Calu3 (cell line): ENCODE data around the gene ABTB2. TPM values are rescaled to one million over a fixed set of nuclear protein-coding genes. Genes with fewer than 3 reads are reported as not detected.

ENCODE experiments used
- BruUV-seq: library from RNA; stranded (reverse); fragments of 400-500 nt; replicated peaks from 2 replicates; lab custom pipeline; 2021; lab: Mats Ljungman, UMichigan
- CTCF ChIA-PET: fragments of 300-600 bp; sonication (Branson Sonifier 250); formaldehyde crosslinking; loops from one replicate; lab custom pipeline; 2022; ENCODE audit warnings: antibody characterized with exemption; lab: Charles Lee
- DNase-seq: peaks from one replicate; pipeline ENCODE4 v3.0.0; 2022
- H3K27ac Mint-ChIP-seq: one replicate; pipeline ENCODE4 v1.8.0; 2022; ENCODE audit warnings: mixed read lengths; ENCODE audit not compliant: unreplicated experiment
- H3K27me3 Mint-ChIP-seq: one replicate; pipeline ENCODE4 v1.8.0; 2022; ENCODE audit warnings: mixed read lengths; ENCODE audit not compliant: unreplicated experiment
- H3K36me3 Mint-ChIP-seq: one replicate; pipeline ENCODE4 v1.8.0; 2022; ENCODE audit warnings: mild to moderate bottlenecking, moderate library complexity, mixed read lengths; ENCODE audit not compliant: insufficient read depth, unreplicated experiment
- H3K4me1 Mint-ChIP-seq: one replicate; pipeline ENCODE4 v1.8.0; 2022; ENCODE audit warnings: mild to moderate bottlenecking, low read depth, mixed read lengths; ENCODE audit not compliant: unreplicated experiment
- H3K4me3 Mint-ChIP-seq: one replicate; pipeline ENCODE4 v1.8.0; 2022; ENCODE audit warnings: mild to moderate bottlenecking, low read depth, moderate library complexity, mixed read lengths; ENCODE audit not compliant: unreplicated experiment
- H3K9me3 Mint-ChIP-seq: one replicate; pipeline ENCODE4 v1.8.0; 2022; ENCODE audit warnings: low read depth, mixed read lengths; ENCODE audit not compliant: unreplicated experiment
- intact Hi-C: fragments of 100-400 bp; cut with micrococcal nuclease; formaldehyde crosslinking; loops from one replicate; pipeline ENCODE4 v1.10.0; 2022; ENCODE audit not compliant: unreplicated experiment
- total RNA-seq: library from RNA; stranded (reverse); gene quantifications from 2 replicates; pipeline ENCODE4 v1.2.3, GENCODE V29; 2022
- TF ChIP-seq, protein P1 (sequence below): fragments of 200-600 bp; IDR thresholded peaks from one replicate; pipeline ENCODE4 v1.8.0; 2022; ENCODE audit warnings: antibody characterized with exemption; ENCODE audit not compliant: unreplicated experiment

Gene ABTB2
- total RNA-seq, 1 experiment from 2014 or later, result 24.8 TPM

DNA sequence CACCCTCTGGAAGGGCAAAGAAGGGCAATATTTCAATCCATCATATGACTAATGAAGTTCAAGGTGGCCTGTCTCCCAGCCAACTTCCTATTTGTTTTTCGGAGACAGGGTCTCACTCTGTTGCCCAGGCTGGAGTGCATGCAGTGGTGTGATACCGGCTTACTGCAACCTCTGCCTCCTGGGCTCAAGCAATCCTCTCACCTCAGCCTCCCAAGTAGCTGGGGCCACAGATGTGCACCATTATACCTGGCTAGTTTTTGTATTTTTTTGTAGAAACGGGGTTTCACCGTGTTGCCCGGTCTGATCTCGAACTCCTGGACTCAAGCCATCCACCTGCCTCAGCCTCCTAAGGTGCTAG, 13.4 kb downstream of the ABTB2 start:
- Mint-ChIP-seq H3K27me3 (no peaks in the 10 kb centered on the region), H3K4me1 (peaks cover 84% of the 10 kb centered on the region), H3K4me3 (peak overlapping the region; percentile 52), H3K36me3 (peaks cover 29% of the 10 kb centered on the region), H3K9me3 (no peaks in the 10 kb centered on the region), H3K27ac (peak overlapping the region; percentile 92)
- intact Hi-C loops, result no loop called here
- DNase-seq, result no peak
- TF ChIP-seq, protein P1, sequence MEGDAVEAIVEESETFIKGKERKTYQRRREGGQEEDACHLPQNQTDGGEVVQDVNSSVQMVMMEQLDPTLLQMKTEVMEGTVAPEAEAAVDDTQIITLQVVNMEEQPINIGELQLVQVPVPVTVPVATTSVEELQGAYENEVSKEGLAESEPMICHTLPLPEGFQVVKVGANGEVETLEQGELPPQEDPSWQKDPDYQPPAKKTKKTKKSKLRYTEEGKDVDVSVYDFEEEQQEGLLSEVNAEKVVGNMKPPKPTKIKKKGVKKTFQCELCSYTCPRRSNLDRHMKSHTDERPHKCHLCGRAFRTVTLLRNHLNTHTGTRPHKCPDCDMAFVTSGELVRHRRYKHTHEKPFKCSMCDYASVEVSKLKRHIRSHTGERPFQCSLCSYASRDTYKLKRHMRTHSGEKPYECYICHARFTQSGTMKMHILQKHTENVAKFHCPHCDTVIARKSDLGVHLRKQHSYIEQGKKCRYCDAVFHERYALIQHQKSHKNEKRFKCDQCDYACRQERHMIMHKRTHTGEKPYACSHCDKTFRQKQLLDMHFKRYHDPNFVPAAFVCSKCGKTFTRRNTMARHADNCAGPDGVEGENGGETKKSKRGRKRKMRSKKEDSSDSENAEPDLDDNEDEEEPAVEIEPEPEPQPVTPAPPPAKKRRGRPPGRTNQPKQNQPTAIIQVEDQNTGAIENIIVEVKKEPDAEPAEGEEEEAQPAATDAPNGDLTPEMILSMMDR, result no peak
- CTCF ChIA-PET, result interaction anchor here (0.8 to 3.8 kb wide), 8 partner anchors 10 to 170 kb away, joined by 4 to 22 read pairs (median 6); partner anchors contain the start of gene ABTB2
- BruUV-seq, result no TSS peak

- Mint-ChIP-seq H3K4me3 (no peak overlapping the region), H3K4me1 (peaks cover 84% of the 10 kb centered on the region), H3K36me3 (peaks cover 29% of the 10 kb centered on the region), H3K27me3 (no peaks in the 10 kb centered on the region), H3K27ac (no peak overlapping the region), H3K9me3 (no peaks in the 10 kb centered on the region)
- DNase-seq, result no peak
- CTCF ChIA-PET, result interaction anchor here (2.5 kb wide), 1 partner anchor 155 kb away, joined by 7 read pairs; no protein-coding TSS in a partner anchor
- no TSS peak for BruUV-seq
- TF ChIP-seq, protein P1, result no peak
- intact Hi-C loops, result no loop called here
Measured at GRCh38 chr11:34343686-34344085, 14.1 kb downstream of the ABTB2 start.

- no peaks in the 10 kb centered on the region for H3K9me3 Mint-ChIP-seq
- H3K36me3 Mint-ChIP-seq, result peaks cover 29% of the 10 kb centered on the region
- CTCF ChIA-PET, result no interaction called here
- no TSS peak for BruUV-seq
- no peak overlapping the region for H3K27ac Mint-ChIP-seq
- intact Hi-C loops, result no loop called here
- DNase-seq, result peak; percentile 50
- no peak overlapping the region for H3K4me3 Mint-ChIP-seq
- H3K4me1 Mint-ChIP-seq, result peaks cover 80% of the 10 kb centered on the region
- TF ChIP-seq, protein P1, result no peak
- H3K27me3 Mint-ChIP-seq, result no peaks in the 10 kb centered on the region
Measured at GRCh38 chr11:34343153-34343552, 14.7 kb downstream of the ABTB2 start.

GRCh38 chr11:34341931-34342533, 15.8 kb downstream of the ABTB2 start:
- Mint-ChIP-seq H3K4me1 (peaks cover 74% of the 10 kb centered on the region), H3K36me3 (peaks cover 29% of the 10 kb centered on the region), H3K27me3 (no peaks in the 10 kb centered on the region), H3K9me3 (no peaks in the 10 kb centered on the region), H3K27ac (peak overlapping the region; percentile 45), H3K4me3 (no peak overlapping the region)
- BruUV-seq, result no TSS peak
- TF ChIP-seq, protein P1, result no peak
- intact Hi-C loops, result no loop called here
- no peak for DNase-seq
- CTCF ChIA-PET, result interaction anchor here (0.6 to 1.2 kb wide), 3 partner anchors 79 to 471 kb away, joined by 3 to 4 read pairs (median 3); no protein-coding TSS in a partner anchor
